GM13977 (cell line): ENCODE measurements around the gene AR.
A peak's percentile ranks its signal among the peaks of the same experiment; 100 is the strongest.

Experiments
- DNase-seq: peaks from one replicate; pipeline ENCODE4 v3.0.0; 2012; ENCODE audit warnings: low spot score
- CTCF ChIP-seq: IDR thresholded peaks from 2 replicates; pipeline ENCODE4 v1.5.1; 2012; ENCODE audit warnings: mild to moderate bottlenecking, control low read depth; ENCODE audit not compliant: insufficient read depth; ENCODE audit errors: extremely low read depth, missing control alignments
- in situ Hi-C: fragments of 300-500 bp; cut with MboI; formaldehyde crosslinking; loops from one replicate; pipeline ENCODE4 v1.12.0; 2022; ENCODE audit warnings: low sequenced_read_pairs, low pct_unique_long_range_greater_than_20kb, mixed read lengths, inconsistent platforms; ENCODE audit not compliant: unreplicated experiment

The AR gene

GRCh38 chrX:67545036-67545821, 1.4 kb downstream of the AR start:
- TF ChIP-seq CTCF: no peak
- in situ Hi-C loops: no loop called here
- DNase-seq: no peak

- no peak for DNase-seq
- TF ChIP-seq CTCF: no peak
- in situ Hi-C loops: no loop called here
Observed at GRCh38 chrX:67545893-67546495, 2.2 kb downstream of the AR start.

- in situ Hi-C loops: no loop called here
- DNase-seq: no peak
Observed at GRCh38 chrX:67546496-67547423, 2.9 kb downstream of the AR start.

GRCh38 chrX:67555578-67556203, 11.9 kb downstream of the AR start:
- in situ Hi-C loops: no loop called here
- peak; percentile 69 for TF ChIP-seq CTCF
- no peak for DNase-seq

More at GRCh38 chrX:67546496-67547423, 2.9 kb downstream of the AR start:
- no peak for TF ChIP-seq CTCF

GRCh38 chrX:67558267-67558666, 14.4 kb downstream of the AR start:
- no peak for TF ChIP-seq CTCF
- DNase-seq: no peak
- in situ Hi-C loops: no loop called here
